Measurements from ENCODE around the gene ACAA2. TPM values are rescaled to one million over a fixed set of nuclear protein-coding genes. Genes with fewer than 3 reads are reported as not detected.

ACAA2 gene
- total RNA-seq (ENCODE audit: unreplicated experiment): 109 TPM
- long read RNA-seq, transcript ACAA2-205 (10 exons, 1,657 nt): minor isoform, 5 of 102 reads
- long read RNA-seq, transcript ACAA2-201 (10 exons, 3,350 nt): major isoform, 78 of 102 reads
- long read RNA-seq, partial matches to known transcripts: 11 of 102 reads
- long read RNA-seq, other reads (novel, unspliced or antisense): 8 of 102 reads

- Mint-ChIP-seq H3K27ac (ENCODE audit: unreplicated experiment) (peak within 1 kb of the TSS; percentile 90), H3K4me1 (ENCODE audit: low read depth, unreplicated experiment) (peaks cover 7% of the 10 kb centered on the region), H3K9me3 (ENCODE audit: unreplicated experiment) (peaks cover 26% of the 10 kb centered on the region), H3K36me3 (ENCODE audit: unreplicated experiment) (peaks cover 16% of the 10 kb centered on the region), H3K4me3 (ENCODE audit: unreplicated experiment) (peak within 1 kb of the TSS; percentile 94), H3K27me3 (ENCODE audit: unreplicated experiment) (peaks cover 16% of the 10 kb centered on the region)
- DNase-seq: peak; percentile 89
- TF ChIP-seq, protein P1, sequence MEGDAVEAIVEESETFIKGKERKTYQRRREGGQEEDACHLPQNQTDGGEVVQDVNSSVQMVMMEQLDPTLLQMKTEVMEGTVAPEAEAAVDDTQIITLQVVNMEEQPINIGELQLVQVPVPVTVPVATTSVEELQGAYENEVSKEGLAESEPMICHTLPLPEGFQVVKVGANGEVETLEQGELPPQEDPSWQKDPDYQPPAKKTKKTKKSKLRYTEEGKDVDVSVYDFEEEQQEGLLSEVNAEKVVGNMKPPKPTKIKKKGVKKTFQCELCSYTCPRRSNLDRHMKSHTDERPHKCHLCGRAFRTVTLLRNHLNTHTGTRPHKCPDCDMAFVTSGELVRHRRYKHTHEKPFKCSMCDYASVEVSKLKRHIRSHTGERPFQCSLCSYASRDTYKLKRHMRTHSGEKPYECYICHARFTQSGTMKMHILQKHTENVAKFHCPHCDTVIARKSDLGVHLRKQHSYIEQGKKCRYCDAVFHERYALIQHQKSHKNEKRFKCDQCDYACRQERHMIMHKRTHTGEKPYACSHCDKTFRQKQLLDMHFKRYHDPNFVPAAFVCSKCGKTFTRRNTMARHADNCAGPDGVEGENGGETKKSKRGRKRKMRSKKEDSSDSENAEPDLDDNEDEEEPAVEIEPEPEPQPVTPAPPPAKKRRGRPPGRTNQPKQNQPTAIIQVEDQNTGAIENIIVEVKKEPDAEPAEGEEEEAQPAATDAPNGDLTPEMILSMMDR (IDR thresholded peaks at IDR 0.05; ENCODE audit: partially characterized antibody, unreplicated experiment): no peak
These were observed at the start of gene ACAA2 for GRCh38 chr18:49813319-49814146. Gene ACAA2 (minus strand): TSS chr18:49813533. CDS start chr18:49813484, 49 bp downstream.

DNA sequence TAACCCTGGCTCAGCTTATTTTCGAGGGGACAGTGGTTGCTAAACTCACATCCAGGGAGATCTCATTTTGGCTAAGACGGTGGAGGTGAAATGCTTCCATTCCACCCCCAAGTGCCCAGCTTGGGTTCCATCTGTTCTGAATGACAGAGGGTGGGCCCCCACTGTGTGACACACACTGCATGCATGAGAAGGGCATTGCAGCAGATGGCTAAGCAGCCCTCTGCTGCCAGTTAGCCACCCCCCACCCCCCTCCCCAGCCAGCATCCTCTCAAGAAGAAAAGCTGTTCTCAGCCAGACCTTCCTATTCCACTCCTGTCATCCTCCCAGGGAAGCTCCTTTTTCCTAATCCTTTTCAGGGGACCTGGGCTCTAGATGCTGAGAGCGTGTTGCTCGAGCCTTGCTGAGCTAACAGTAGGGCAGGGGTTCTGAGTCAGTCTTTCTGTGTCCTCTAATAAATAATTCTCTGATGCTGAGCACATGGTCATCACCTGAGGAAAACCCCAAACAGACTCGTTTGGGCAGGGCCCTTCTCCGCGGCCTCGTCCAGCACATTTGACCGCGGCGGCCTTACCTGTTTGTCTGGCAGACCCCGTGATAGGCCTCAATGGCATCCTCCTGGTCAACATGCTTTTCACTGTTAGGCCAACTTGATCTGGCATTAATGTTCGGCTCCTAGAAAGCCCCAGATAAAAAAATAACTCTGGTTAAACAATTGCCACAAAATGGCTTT, 49.5 kb upstream of the ACAA2 start:
- Mint-ChIP-seq H3K36me3 (ENCODE audit: unreplicated experiment) (no peaks in the 10 kb centered on the region), H3K4me3 (ENCODE audit: unreplicated experiment) (peak overlapping the region; percentile 61), H3K4me1 (ENCODE audit: low read depth, unreplicated experiment) (peaks cover 27% of the 10 kb centered on the region), H3K27ac (ENCODE audit: unreplicated experiment) (peak overlapping the region; percentile 88), H3K9me3 (ENCODE audit: unreplicated experiment) (peaks cover 2% of the 10 kb centered on the region), H3K27me3 (ENCODE audit: unreplicated experiment) (no peaks in the 10 kb centered on the region)
- TF ChIP-seq, protein P1 (IDR thresholded peaks at IDR 0.05; ENCODE audit: partially characterized antibody, unreplicated experiment): no peak
- DNase-seq: no peak

DNA sequence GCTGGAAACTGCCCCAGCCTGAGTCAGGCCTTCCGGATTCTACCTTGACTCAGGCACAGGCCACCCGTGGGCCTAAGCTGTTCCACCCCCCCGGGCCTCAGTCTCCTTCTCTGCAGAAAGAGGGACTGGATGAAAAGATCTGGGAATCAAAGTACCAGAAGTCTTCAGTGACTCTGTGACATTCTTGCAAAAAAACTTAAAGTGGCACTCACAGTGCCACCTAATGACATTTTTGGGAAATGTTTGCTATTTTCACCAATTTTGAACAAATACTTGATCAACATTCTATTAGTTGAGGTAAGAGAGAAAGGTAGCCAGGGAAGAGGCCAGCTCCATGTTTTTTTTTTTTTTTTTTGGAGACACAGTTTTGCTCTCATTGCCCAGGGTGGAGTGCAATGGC, 48.3 kb upstream of the ACAA2 start:
- no peaks in the 10 kb centered on the region for H3K27me3 Mint-ChIP-seq (ENCODE audit: unreplicated experiment)
- H3K9me3 Mint-ChIP-seq (ENCODE audit: unreplicated experiment): peaks cover 2% of the 10 kb centered on the region
- H3K36me3 Mint-ChIP-seq (ENCODE audit: unreplicated experiment): no peaks in the 10 kb centered on the region
- TF ChIP-seq, protein P1 (IDR thresholded peaks at IDR 0.05; ENCODE audit: partially characterized antibody, unreplicated experiment): peak; percentile 38
- H3K4me1 Mint-ChIP-seq (ENCODE audit: low read depth, unreplicated experiment): peaks cover 33% of the 10 kb centered on the region
- no peak for DNase-seq
- H3K4me3 Mint-ChIP-seq (ENCODE audit: unreplicated experiment): no peak overlapping the region
- H3K27ac Mint-ChIP-seq (ENCODE audit: unreplicated experiment): no peak overlapping the region

GRCh38 chr18:49859725-49860124, 46.4 kb upstream of the ACAA2 start:
- H3K4me1 Mint-ChIP-seq (ENCODE audit: low read depth, unreplicated experiment): peaks cover 40% of the 10 kb centered on the region
- no peaks in the 10 kb centered on the region for H3K36me3 Mint-ChIP-seq (ENCODE audit: unreplicated experiment)
- H3K27ac Mint-ChIP-seq (ENCODE audit: unreplicated experiment): no peak overlapping the region
- H3K9me3 Mint-ChIP-seq (ENCODE audit: unreplicated experiment): peaks cover 2% of the 10 kb centered on the region
- TF ChIP-seq, protein P1 (IDR thresholded peaks at IDR 0.05; ENCODE audit: partially characterized antibody, unreplicated experiment): no peak
- DNase-seq: no peak
- no peak overlapping the region for H3K4me3 Mint-ChIP-seq (ENCODE audit: unreplicated experiment)
- H3K27me3 Mint-ChIP-seq (ENCODE audit: unreplicated experiment): no peaks in the 10 kb centered on the region

Measured in glutamatergic neuron (in vitro differentiated cells).